RWPE2 (cell line): Measurements from ENCODE around the gene TPI1.
"Not testable (repeated sequence)": the region's sequence is repeated elsewhere in the genome, so short reads cannot be mapped to it uniquely, and the experiment has no call there.

Source experiments
- ATAC-seq: fragments of 200-7000 bp; cut with Tn5 transposase; 3 replicates; pipeline ENCODE4 v1.9.1; 2021; ENCODE audit warnings: low read depth
- DNase-seq: peaks from one replicate; pipeline ENCODE4 v3.0.0-alpha.2; 2020; ENCODE audit warnings: low spot score
- H3K27ac ChIP-seq: fragments of 450-650 bp; 2 replicates; pipeline ENCODE4 v1.5.1; 2017; ENCODE audit warnings: mild to moderate bottlenecking; ENCODE audit not compliant: poor library complexity, severe bottlenecking
- H3K27me3 ChIP-seq: fragments of 250-450 bp; sonication (Bioruptor Pico); 2 replicates; pipeline ENCODE4 v1.5.1; 2021; ENCODE audit warnings: mild to moderate bottlenecking, moderate library complexity; ENCODE audit not compliant: insufficient read depth, poor library complexity, severe bottlenecking
- H3K36me3 ChIP-seq: fragments of 250-450 bp; sonication (Bioruptor Pico); 2 replicates; pipeline ENCODE4 v1.5.1; 2020; ENCODE audit warnings: low read depth, mild to moderate bottlenecking, moderate library complexity
- H3K4me1 ChIP-seq: fragments of 250-450 bp; sonication (Bioruptor Pico); 2 replicates; pipeline ENCODE4 v1.5.1; 2021; ENCODE audit warnings: mild to moderate bottlenecking, moderate library complexity; ENCODE audit not compliant: insufficient read depth, poor library complexity, severe bottlenecking
- H3K4me3 ChIP-seq: fragments of 250-450 bp; sonication (Bioruptor Pico); 2 replicates; pipeline ENCODE4 v1.5.1; 2021; ENCODE audit warnings: mild to moderate bottlenecking, moderate library complexity; ENCODE audit not compliant: severe bottlenecking
- H3K9me3 ChIP-seq: fragments of 250-450 bp; sonication (Bioruptor Pico); 2 replicates; pipeline ENCODE4 v1.5.1; 2021; ENCODE audit warnings: mild to moderate bottlenecking, moderate library complexity; ENCODE audit not compliant: severe bottlenecking
- CTCF ChIP-seq: fragments of 450-650 bp; IDR thresholded peaks from one replicate; pipeline ENCODE4 v1.5.1; 2017; ENCODE audit warnings: mild to moderate bottlenecking, moderate library complexity; ENCODE audit not compliant: poor library complexity, severe bottlenecking

Gene TPI1

GRCh38 chr12:6903722-6904121 lies 36.4 kb downstream of the TPI1 start:
- no peak for DNase-seq

GRCh38 chr12:6904280-6905276 lies 37.2 kb downstream of the TPI1 start, which contains the start of gene LRRC23:
LRRC23 (plus strand) TSS chr12:6904822; CDS start chr12:6905634, 812 bp downstream.
- Histone ChIP-seq H3K27me3 (no peaks in the 10 kb centered on the region), H3K4me3 (peak within 1 kb of the TSS; percentile 46), H3K36me3 (no peaks in the 10 kb centered on the region), H3K27ac (peak within 1 kb of the TSS; percentile 25), H3K9me3 (no peaks in the 10 kb centered on the region), H3K4me1 (peaks cover 4% of the 10 kb centered on the region)
- DNase-seq (peak; percentile 95), ATAC-seq (peak; percentile 96)
- no peak for TF ChIP-seq CTCF

More at GRCh38 chr12:6903722-6904121, 36.4 kb downstream of the TPI1 start:
- Histone ChIP-seq H3K27ac (peak overlapping the region; percentile 25), H3K4me3 (no peak overlapping the region), H3K36me3 (no peaks in the 10 kb centered on the region), H3K4me1 (peaks cover 4% of the 10 kb centered on the region), H3K9me3 (no peaks in the 10 kb centered on the region), H3K27me3 (no peaks in the 10 kb centered on the region)
- no peak for ATAC-seq
- no peak for TF ChIP-seq CTCF

GRCh38 chr12:6905414-6906040 lies 38.2 kb downstream of the TPI1 start:
- ATAC-seq (no peak), DNase-seq (no peak)
- no peak overlapping the region for H3K27ac ChIP-seq
- H3K27me3 ChIP-seq = no peaks in the 10 kb centered on the region
- H3K4me1 ChIP-seq = peaks cover 4% of the 10 kb centered on the region
- no peaks in the 10 kb centered on the region for H3K9me3 ChIP-seq
- H3K4me3 ChIP-seq = peak overlapping the region; percentile 46
- H3K36me3 ChIP-seq = no peaks in the 10 kb centered on the region
- TF ChIP-seq CTCF = no peak

- DNase-seq, ATAC-seq: not testable (repeated sequence)
Measured at GRCh38 chr12:6908141-6908540, 40.8 kb downstream of the TPI1 start.

GRCh38 chr12:6909421-6910145 lies 42.3 kb downstream of the TPI1 start:
- Histone ChIP-seq H3K4me3 (no peak overlapping the region), H3K36me3 (no peaks in the 10 kb centered on the region), H3K9me3 (no peaks in the 10 kb centered on the region), H3K27me3 (no peaks in the 10 kb centered on the region), H3K27ac (no peak overlapping the region), H3K4me1 (no peaks in the 10 kb centered on the region)
- no peak for DNase-seq
- TF ChIP-seq CTCF = no peak
- ATAC-seq = no peak

More at GRCh38 chr12:6908141-6908540, 40.8 kb downstream of the TPI1 start:
- not testable (repeated sequence) for H3K4me3 ChIP-seq, H3K36me3 ChIP-seq, H3K27ac ChIP-seq, H3K4me1 ChIP-seq, H3K27me3 ChIP-seq, H3K9me3 ChIP-seq
